HepG2 (cell line): Measurements from ENCODE around the gene OVCA2. TPM values are rescaled to one million over a fixed set of nuclear protein-coding genes. Genes with fewer than 3 reads are reported as not detected.
A peak's percentile ranks its signal among the peaks of the same experiment; 100 is the strongest.

ENCODE experiments used
- AHDC1 ChIP-seq: sonication (generic); formaldehyde crosslinking; IDR thresholded peaks from 2 replicates; pipeline ENCODE4 v1.5.1; 2020; ENCODE audit warnings: mild to moderate bottlenecking, missing genetic modification reagents, borderline replicate concordance
- ARID4A ChIP-seq: sonication (generic); formaldehyde crosslinking; IDR thresholded peaks from 2 replicates; pipeline ENCODE4 v1.5.0; 2020; ENCODE audit warnings: mild to moderate bottlenecking, missing genetic modification reagents, borderline replicate concordance
- BORCS8-MEF2B ChIP-seq: sonication (generic); formaldehyde crosslinking; IDR thresholded peaks from 2 replicates; pipeline ENCODE4 v1.8.0; 2022; ENCODE audit warnings: mild to moderate bottlenecking, missing genetic modification reagents
- CCDC6 ChIP-seq: sonication (generic); formaldehyde crosslinking; IDR thresholded peaks from 2 replicates; pipeline ENCODE4 v1.8.1; 2022; ENCODE audit warnings: mild to moderate bottlenecking, missing genetic modification reagents, moderate library complexity
- CENPBD1 ChIP-seq: sonication (generic); formaldehyde crosslinking; IDR thresholded peaks from 2 replicates; pipeline ENCODE4 v1.8.0; 2022; ENCODE audit warnings: missing genetic modification reagents, low read depth, mild to moderate bottlenecking, borderline replicate concordance
- CSRNP1 ChIP-seq: sonication (generic); formaldehyde crosslinking; IDR thresholded peaks from 2 replicates; pipeline ENCODE4 v1.8.1; 2023; ENCODE audit warnings: mild to moderate bottlenecking, missing genetic modification reagents
- MTA1 ChIP-seq: sonication (generic); formaldehyde crosslinking; IDR thresholded peaks from 2 replicates; pipeline ENCODE4 v1.4.0; 2020; ENCODE audit warnings: missing genetic modification reagents, mild to moderate bottlenecking, borderline replicate concordance
- SRSF4 ChIP-seq: fragments of 200-400 bp; formaldehyde crosslinking; IDR thresholded peaks from one replicate; pipeline ENCODE4 v1.6.1; 2018; ENCODE audit warnings: mild to moderate bottlenecking, low read depth, low read length, moderate library complexity; ENCODE audit not compliant: poor library complexity, severe bottlenecking
- ZBTB39 ChIP-seq: sonication (generic); formaldehyde crosslinking; IDR thresholded peaks from 2 replicates; pipeline ENCODE4 v1.5.0; 2020; ENCODE audit warnings: missing genetic modification reagents
- ZFP62 ChIP-seq: sonication (generic); formaldehyde crosslinking; IDR thresholded peaks from 2 replicates; pipeline ENCODE4 v1.4.0; 2020; ENCODE audit warnings: missing genetic modification reagents
- ZMYM4 ChIP-seq: sonication (generic); formaldehyde crosslinking; IDR thresholded peaks from 2 replicates; pipeline ENCODE4 v1.8.1; 2023; ENCODE audit warnings: mild to moderate bottlenecking, missing genetic modification reagents
- ZNF563 ChIP-seq: sonication (generic); formaldehyde crosslinking; IDR thresholded peaks from 2 replicates; pipeline ENCODE4 v1.8.0; 2022; ENCODE audit warnings: mild to moderate bottlenecking, moderate library complexity, missing genetic modification reagents
- polyA plus RNA-seq, 8 experiments: library from polyadenylated mRNA; depleted of rRNA in 3 of 8; stranded (reverse) in 7 of 8; unstranded in 1 of 8; fragments of >200 nt; fragmentation: Illumina TruSeq in 4 of 8; extraction: Trizol in 4 of 8; gene quantifications; 2 replicates each; pipeline versions ENCODE4 v1.2.1 to v1.2.3, GENCODE V29; 2011 to 2016; ENCODE audit warnings: low read depth in 4 of 8, missing spikeins in 1 of 8, mixed read lengths in 1 of 8; ENCODE audit not compliant: insufficient read depth in 1 of 8
- total RNA-seq, 5 experiments: library from RNA; depleted of rRNA; stranded (reverse); fragments of >200 nt; fragmentation: Illumina TruSeq; extraction: Trizol; gene quantifications; 2 replicates each; pipeline ENCODE4 v1.2.3, GENCODE V29; 2016; ENCODE audit warnings: low read depth in 1 of 5

Gene OVCA2
- total and polyA plus RNA-seq, 2 of the 13 experiments (the other 11 are each of a cell fraction or from before 2014, with no cell fraction given), result 23.7 to 28.2 TPM

- 0 out of 2 replicates have a peak, but pooled peaks have one; percentile 31 for TF ChIP-seq ZMYM4
- TF ChIP-seq ARID4A (CRISPR knock-in tag), result peak; percentile 75; the same call in 1 of the 2 replicates
- TF ChIP-seq CENPBD1 (CRISPR knock-in tag), result no peak
- TF ChIP-seq ZNF563, result no peak
- peak; percentile 77; the same call in 1 of the 2 replicates for TF ChIP-seq BORCS8-MEF2B (CRISPR knock-in tag)
- no peak for TF ChIP-seq ZBTB39 (CRISPR knock-in tag)
- TF ChIP-seq CSRNP1, result no peak
- no peak for TF ChIP-seq SRSF4
- no peak for TF ChIP-seq ZFP62
- no peak for TF ChIP-seq AHDC1
- peak; percentile 62 for TF ChIP-seq CCDC6 (CRISPR knock-in tag)
- TF ChIP-seq MTA1 (CRISPR knock-in tag), result peak; percentile 36; the same call in 1 of the 2 replicates
Observed at GRCh38 chr17:1997927-1998742, 43.7 kb upstream of the OVCA2 start (continued).
